ENCODE measurements around the gene TEKT5. TPM values are rescaled to one million over a fixed set of nuclear protein-coding genes. Genes with fewer than 3 reads are reported as not detected.
A peak's percentile ranks its signal among the peaks of the same experiment; 100 is the strongest.

The TEKT5 gene
- polyA plus RNA-seq, 3 donors, result 0.16 TPM; not detected in 2

DNA sequence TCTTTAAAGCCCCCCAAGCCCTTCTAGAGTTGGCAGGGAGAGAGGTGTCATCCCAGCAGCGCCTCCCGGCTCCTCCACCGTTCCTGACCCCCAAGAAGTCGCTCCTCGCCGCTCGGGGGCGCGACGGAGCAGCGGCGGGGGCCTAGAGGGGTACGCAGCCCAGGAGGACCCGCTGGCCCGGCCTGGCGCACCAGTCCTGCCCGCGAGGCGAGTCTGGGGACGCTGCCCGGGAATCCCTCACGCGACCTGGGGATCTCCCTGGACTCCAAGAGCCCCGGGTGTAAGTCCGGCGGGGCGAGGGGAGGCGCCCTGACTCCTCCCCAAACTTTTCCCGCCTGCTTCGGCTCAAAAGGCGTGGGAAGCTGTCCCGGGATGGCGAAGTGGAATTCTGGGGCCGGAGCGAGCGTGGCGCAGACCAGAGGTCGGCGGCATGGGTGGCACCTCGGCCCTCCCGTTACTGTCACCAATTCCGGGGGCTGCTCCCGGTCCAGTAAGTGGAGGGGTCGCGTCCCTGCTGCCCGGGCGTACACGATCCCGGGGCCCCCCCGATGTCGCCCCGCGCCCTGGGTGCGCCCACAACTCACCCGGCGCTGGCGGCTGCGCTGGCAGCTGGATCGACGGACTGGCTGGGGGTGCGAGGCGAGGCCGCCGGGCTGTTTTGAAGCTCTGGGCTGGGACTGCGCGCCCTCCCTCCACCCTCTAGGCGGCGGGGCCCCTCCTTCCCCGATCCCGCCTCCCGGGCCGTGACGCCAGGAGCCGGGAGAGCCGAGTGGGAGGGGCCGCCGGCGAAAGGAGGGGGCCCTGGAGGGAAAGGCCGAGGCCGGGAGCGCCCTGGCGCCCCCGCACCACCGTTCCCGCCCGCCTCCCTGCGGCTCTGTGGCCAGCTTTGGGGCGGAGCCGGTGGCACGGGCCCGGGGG, 114.5 kb downstream of the TEKT5 start, which contains the start of gene EMP2:
EMP2 (minus strand) TSS at position 634 of the 918 bp plus-strand sequence. CDS start 32,981 bp downstream, outside the sequence.
- peaks cover 56 to 76% (median 60%) of the 10 kb centered on the region in 3 donors for H3K27me3 Mint-ChIP-seq (ENCODE audit: low read depth in 3 of 3)
- H3K4me1 Mint-ChIP-seq, result peaks cover 8% of the 10 kb centered on the region
- H2AFZ ChIP-seq (ENCODE audit: insufficient read depth, low read depth, low read length, poor library complexity, severe bottlenecking), result peak within 1 kb of the TSS; percentile 50
- no peak within 1 kb of the TSS for H3K27ac Mint-ChIP-seq
- intact Hi-C loops (cut with micrococcal nuclease), result no loop called here
- no peaks in the 10 kb centered on the region for H3K36me3 ChIP-seq (replicated peaks in 1 of 2; ENCODE audit: control insufficient read depth in 1 of 2, insufficient read depth in 2 of 2, low read length in 2 of 2)
- TF ChIP-seq, protein P1, sequence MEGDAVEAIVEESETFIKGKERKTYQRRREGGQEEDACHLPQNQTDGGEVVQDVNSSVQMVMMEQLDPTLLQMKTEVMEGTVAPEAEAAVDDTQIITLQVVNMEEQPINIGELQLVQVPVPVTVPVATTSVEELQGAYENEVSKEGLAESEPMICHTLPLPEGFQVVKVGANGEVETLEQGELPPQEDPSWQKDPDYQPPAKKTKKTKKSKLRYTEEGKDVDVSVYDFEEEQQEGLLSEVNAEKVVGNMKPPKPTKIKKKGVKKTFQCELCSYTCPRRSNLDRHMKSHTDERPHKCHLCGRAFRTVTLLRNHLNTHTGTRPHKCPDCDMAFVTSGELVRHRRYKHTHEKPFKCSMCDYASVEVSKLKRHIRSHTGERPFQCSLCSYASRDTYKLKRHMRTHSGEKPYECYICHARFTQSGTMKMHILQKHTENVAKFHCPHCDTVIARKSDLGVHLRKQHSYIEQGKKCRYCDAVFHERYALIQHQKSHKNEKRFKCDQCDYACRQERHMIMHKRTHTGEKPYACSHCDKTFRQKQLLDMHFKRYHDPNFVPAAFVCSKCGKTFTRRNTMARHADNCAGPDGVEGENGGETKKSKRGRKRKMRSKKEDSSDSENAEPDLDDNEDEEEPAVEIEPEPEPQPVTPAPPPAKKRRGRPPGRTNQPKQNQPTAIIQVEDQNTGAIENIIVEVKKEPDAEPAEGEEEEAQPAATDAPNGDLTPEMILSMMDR (IDR thresholded peaks at IDR 0.05), result peak; percentile 1
- H3K4me3 ChIP-seq (replicated peaks in 1 of 3; ENCODE audit: low read depth in 2 of 3, low read length in 3 of 3), result peak within 1 kb of the TSS; percentile 1 to 58 (median 6)
- peak in 1 of 3 donors; percentile 12 for DNase-seq
- WGBS (ENCODE audit: insufficient coverage), result under 1% methylated on average over 64 of the region's 91 CpGs
- peak within 1 kb of the TSS; percentile 63 for H3K4me2 ChIP-seq (replicated peaks; ENCODE audit: extremely low read depth, low read length, poor library complexity, severe bottlenecking)
- no peaks in the 10 kb centered on the region for H3K9me3 ChIP-seq (replicated peaks in 1 of 2; ENCODE audit: control insufficient read depth in 1 of 2, insufficient read depth in 1 of 2, low read length in 2 of 2)
- H3K4me1 ChIP-seq (ENCODE audit: control insufficient read depth in 1 of 2, insufficient read depth in 2 of 2, low read length in 2 of 2), result peaks cover 8 to 10% of the 10 kb centered on the region in 2 donors
- peaks cover 0 to 15% (median 4%) of the 10 kb centered on the region in 7 donors for H3K9me3 Mint-ChIP-seq
- H4K20me1 ChIP-seq (ENCODE audit: insufficient read depth, low read length), result no peaks in the 10 kb centered on the region
- peak within 1 kb of the TSS; percentile 40 for H3K9ac ChIP-seq (ENCODE audit: insufficient read depth, low read length, poor library complexity, severe bottlenecking)
- H3K4me3 Mint-ChIP-seq, result peak within 1 kb of the TSS in 1 of 2 donors; percentile 81
- no peaks in the 10 kb centered on the region for H3K79me2 ChIP-seq (ENCODE audit: insufficient read depth, low read length)
- H3K36me3 Mint-ChIP-seq, result peaks cover 0 to 5% of the 10 kb centered on the region in 2 donors
- H3K27ac ChIP-seq (ENCODE audit: low read depth in 1 of 2, low read length in 2 of 2), result no peak within 1 kb of the TSS
- H3K27me3 ChIP-seq (ENCODE audit: control insufficient read depth in 2 of 2, insufficient read depth in 2 of 2, low read length in 2 of 2), result peaks cover 44 to 57% of the 10 kb centered on the region in 2 donors

DNA sequence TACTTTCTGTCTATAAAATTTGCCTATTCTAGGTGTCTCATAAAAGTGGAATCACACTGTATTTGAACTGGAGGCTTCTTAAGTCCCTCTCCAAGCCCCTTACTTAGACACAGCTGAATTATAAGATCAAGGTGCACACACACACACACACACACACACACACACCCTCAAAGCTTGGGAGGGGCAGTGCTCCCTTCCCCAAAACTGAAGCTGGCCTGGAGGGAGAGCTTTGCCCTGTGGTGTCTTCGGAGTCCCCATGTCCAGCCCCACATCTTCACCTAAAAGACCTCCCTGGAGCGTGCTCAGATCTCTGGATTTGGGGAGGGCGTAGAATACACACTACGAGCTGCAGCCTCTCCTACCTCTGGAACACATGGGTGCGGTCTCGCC, 115.2 kb downstream of the TEKT5 start:
- Histone ChIP-seq H3K4me1 (ENCODE audit: control insufficient read depth in 1 of 2, insufficient read depth in 2 of 2, low read length in 2 of 2) (peaks cover 8 to 10% of the 10 kb centered on the region in 2 donors), H3K27ac (ENCODE audit: low read depth in 1 of 2, low read length in 2 of 2) (no peak overlapping the region), H4K20me1 (ENCODE audit: insufficient read depth, low read length) (no peaks in the 10 kb centered on the region), H3K9ac (ENCODE audit: insufficient read depth, low read length, poor library complexity, severe bottlenecking) (no peak overlapping the region), H3K27me3 (ENCODE audit: control insufficient read depth in 2 of 2, insufficient read depth in 2 of 2, low read length in 2 of 2) (peaks cover 44 to 57% of the 10 kb centered on the region in 2 donors), H3K9me3 (replicated peaks in 1 of 2; ENCODE audit: control insufficient read depth in 1 of 2, insufficient read depth in 1 of 2, low read length in 2 of 2) (no peaks in the 10 kb centered on the region), H2AFZ (ENCODE audit: insufficient read depth, low read depth, low read length, poor library complexity, severe bottlenecking) (peak overlapping the region; percentile 50), H3K36me3 (replicated peaks in 1 of 2; ENCODE audit: control insufficient read depth in 1 of 2, insufficient read depth in 2 of 2, low read length in 2 of 2) (no peaks in the 10 kb centered on the region), H3K4me3 (replicated peaks in 1 of 3; ENCODE audit: low read depth in 2 of 3, low read length in 3 of 3) (no peak overlapping the region), H3K4me2 (replicated peaks; ENCODE audit: extremely low read depth, low read length, poor library complexity, severe bottlenecking) (no peak overlapping the region), H3K79me2 (ENCODE audit: insufficient read depth, low read length) (no peaks in the 10 kb centered on the region)
- Mint-ChIP-seq H3K36me3 (peaks cover 0 to 5% of the 10 kb centered on the region in 2 donors), H3K27ac (no peak overlapping the region), H3K27me3 (ENCODE audit: low read depth in 3 of 3) (peaks cover 56 to 72% (median 60%) of the 10 kb centered on the region in 3 donors), H3K9me3 (peaks cover 0 to 15% (median 4%) of the 10 kb centered on the region in 7 donors), H3K4me1 (peaks cover 8% of the 10 kb centered on the region), H3K4me3 (peak overlapping the region in 1 of 2 donors; percentile 76)
- TF ChIP-seq, protein P1 (IDR thresholded peaks at IDR 0.05), result no peak
- intact Hi-C loops (cut with micrococcal nuclease), result no loop called here
- 17% methylated on average over 2 of the region's 6 CpGs for WGBS (ENCODE audit: insufficient coverage)
- no peak for DNase-seq
